Heart left ventricle (tissue), 13 donors: ENCODE data around the gene FUT3.

ENCODE experiments used
- CTCF ChIP-seq, 12 donors: fragments of 200-600 bp; sonication (generic) in 4 of 12; IDR thresholded peaks; one replicate each; pipeline versions ENCODE4 v1.5.0 to v1.8.0; 2018 to 2022; ENCODE audit warnings: antibody characterized with exemption in 12 of 12, mild to moderate bottlenecking in 5 of 12
- POLR2A ChIP-seq, 2 donors: fragments of 450-650 bp; IDR thresholded peaks; one replicate each; pipeline ENCODE4 v1.6.1; 2017; ENCODE audit warnings: antibody characterized with exemption in 2 of 2, mild to moderate bottlenecking in 2 of 2, moderate library complexity in 2 of 2
- donor health status: ischemic (EF 13 %, LVEDD 7.1; RV severe dilation, severe dysfunction).
- donor health status: DM: no; HTN: yes; CAD: no.
- donor health status: DM: no; HTN: no; CAD: no.
- donor health status: ischemic (EF 25% LVEDD 6.9; RV normal size, moderate dysfunction).
- donor health status: ischemic (EF 25% LVEDD 5.7; RV mildly dilated, moderate dysfunction).
- donor health status: ischemic (EF 35%, LVEDD 5.7; RV mildly dilated, moderate dysfunction).
- donor health status: nonischemic (EF 11% LVEDD 7.7; RV severe dilation, severe dysfunction).
- donor health status: DM: yes; HTN: yes; CAD: no.
- donor health status: PGD.
- donor health status: ischemic (EF 29% LVEDD 5.4; RV normal size, mild dysfunction).
- donor health status: nonischemic (EF 23%, LVEDD 6.1; RV moderate dilation, normal function).

- TF ChIP-seq POLR2A (IDR thresholded peaks at IDR 0.05), result no peak
- TF ChIP-seq CTCF (IDR thresholded peaks at IDR 0.05), result no peak
Measured at GRCh38 chr19:5863030-5863665, 11.9 kb upstream of the FUT3 start.
